IMR-90 (cell line): Measurements from ENCODE around the gene USP4. TPM values are rescaled to one million over a fixed set of nuclear protein-coding genes. Genes with fewer than 3 reads are reported as not detected.

Experiments used
- ATAC-seq: fragments of 200-7000 bp; cut with Tn5 transposase; 2 replicates; pipeline ENCODE4 v1.9.1; 2020; ENCODE audit warnings: low read depth, mild to moderate bottlenecking, moderate library complexity
- BruUV-seq: library from RNA; stranded (reverse); fragments of 400-500 nt; replicated peaks from 2 replicates; lab custom pipeline; 2021; lab: Mats Ljungman, UMichigan
- CTCF ChIA-PET: fragments of 300-600 bp; formaldehyde crosslinking; extraction: SDS; loops from one replicate; lab custom pipeline; 2021; ENCODE audit warnings: antibody characterized with exemption; lab: Yijun Ruan, JAX
- POLR2A ChIA-PET: fragments of 300-600 bp; sonication (Branson Sonifier 250); formaldehyde crosslinking; loops from one replicate; lab custom pipeline; 2022; ENCODE audit warnings: antibody characterized with exemption; ENCODE audit not compliant: unreplicated experiment; lab: Charles Lee
- DNase-seq: peaks from one replicate; pipeline ENCODE4 v3.0.0; 2013
- H2AFZ ChIP-seq: replicated peaks from 2 replicates; pipeline ENCODE3; 2013; ENCODE audit warnings: low read length, mild to moderate bottlenecking; ENCODE audit not compliant: poor library complexity
- H2AK5ac ChIP-seq: 2 replicates; pipeline ENCODE4 v1.6.1; 2013; ENCODE audit warnings: low read depth, low read length, inconsistent platforms
- H2AK9ac ChIP-seq: replicated peaks from 2 replicates; pipeline ENCODE3; 2013; ENCODE audit warnings: mild to moderate bottlenecking, low read depth, low read length, moderate library complexity; ENCODE audit not compliant: poor library complexity
- H2BK120ac ChIP-seq: 2 replicates; pipeline ENCODE4 v1.6.1; 2013; ENCODE audit warnings: low read depth, low read length, inconsistent platforms
- H2BK15ac ChIP-seq: 3 replicates; pipeline ENCODE4 v1.6.1; 2013; ENCODE audit warnings: low read depth, low read length, inconsistent platforms
- H2BK20ac ChIP-seq: 2 replicates; pipeline ENCODE4 v1.6.1; 2013; ENCODE audit warnings: low read depth, mild to moderate bottlenecking, inconsistent platforms, low read length, moderate library complexity
- H2BK5ac ChIP-seq: 2 replicates; pipeline ENCODE4 v1.6.1; 2013; ENCODE audit warnings: mild to moderate bottlenecking, low read depth, low read length, inconsistent platforms; ENCODE audit not compliant: poor library complexity, severe bottlenecking
- H3K14ac ChIP-seq: replicated peaks from 2 replicates; pipeline ENCODE4 v1.6.1; 2013; ENCODE audit warnings: low read depth, low read length, inconsistent platforms
- H3K18ac ChIP-seq: 2 replicates; pipeline ENCODE4 v1.6.1; 2013; ENCODE audit warnings: low read depth, low read length, control low read depth
- H3K23ac ChIP-seq: 2 replicates; pipeline ENCODE4 v1.6.1; 2013; ENCODE audit warnings: low read depth, low read length, inconsistent platforms
- H3K27ac ChIP-seq: 2 replicates; pipeline ENCODE4 v1.5.1; 2013; ENCODE audit warnings: mild to moderate bottlenecking, control low read depth, low read length; ENCODE audit not compliant: insufficient read depth
- H3K27me3 ChIP-seq: 2 replicates; pipeline ENCODE4 v1.6.1; 2013; ENCODE audit warnings: low read length; ENCODE audit not compliant: control insufficient read depth, insufficient read depth
- H3K36me3 ChIP-seq: 2 replicates; pipeline ENCODE4 v1.6.1; 2013; ENCODE audit warnings: low read length, mixed read lengths; ENCODE audit not compliant: control insufficient read depth, insufficient read depth
- H3K4ac ChIP-seq: 2 replicates; pipeline ENCODE4 v1.6.1; 2013; ENCODE audit warnings: low read depth, low read length, inconsistent platforms
- H3K4me1 ChIP-seq: 2 replicates; pipeline ENCODE4 v1.6.1; 2013; ENCODE audit warnings: low read length, mixed read lengths; ENCODE audit not compliant: control insufficient read depth, insufficient read depth
- H3K4me2 ChIP-seq: 2 replicates; pipeline ENCODE4 v1.6.1; 2013; ENCODE audit warnings: low read depth, mild to moderate bottlenecking, control low read depth, low read length, moderate library complexity
- H3K4me3 ChIP-seq: 2 replicates; pipeline ENCODE4 v1.5.1; 2013; ENCODE audit warnings: low read depth, mild to moderate bottlenecking, control low read depth, low read length, moderate library complexity; ENCODE audit not compliant: insufficient read depth
- H3K56ac ChIP-seq: 2 replicates; pipeline ENCODE4 v1.6.1; 2013; ENCODE audit warnings: low read length, inconsistent platforms; ENCODE audit not compliant: insufficient read depth; ENCODE audit errors: extremely low read depth
- H3K79me1 ChIP-seq, 2 experiments: 2 replicates each; pipeline ENCODE4 v1.6.1; 2013; ENCODE audit warnings: low read length in 2 of 2, inconsistent platforms in 1 of 2, low read depth in 1 of 2
- H3K9ac ChIP-seq: 2 replicates; pipeline ENCODE4 v1.6.1; 2013; ENCODE audit warnings: low read depth, low read length, control low read depth
- H3K9me1 ChIP-seq: 2 replicates; pipeline ENCODE4 v1.6.1; 2013; ENCODE audit warnings: low read length, inconsistent platforms; ENCODE audit not compliant: insufficient read depth
- H3K9me3 ChIP-seq: 2 replicates; pipeline ENCODE4 v1.6.1; 2013; ENCODE audit warnings: low read length; ENCODE audit not compliant: control insufficient read depth, insufficient read depth
- H4K20me1 ChIP-seq: 2 replicates; pipeline ENCODE4 v1.6.1; 2013; ENCODE audit warnings: low read length, inconsistent platforms; ENCODE audit not compliant: insufficient read depth
- H4K5ac ChIP-seq: 2 replicates; pipeline ENCODE4 v1.6.1; 2013; ENCODE audit warnings: mild to moderate bottlenecking, low read depth, low read length, control low read depth
- H4K8ac ChIP-seq, 2 experiments: 2 replicates each; pipeline ENCODE4 v1.6.1; 2013; ENCODE audit warnings: low read depth in 2 of 2, low read length in 2 of 2, control low read depth in 1 of 2, inconsistent platforms in 1 of 2
- H4K91ac ChIP-seq: 2 replicates; pipeline ENCODE4 v1.6.1; 2013; ENCODE audit warnings: low read depth, low read length, inconsistent platforms; ENCODE audit not compliant: insufficient read depth
- CEBPB ChIP-seq: IDR thresholded peaks from 2 replicates; pipeline ENCODE4 v1.6.1; 2012; ENCODE audit warnings: low read depth, low read length, improper control_type of control experiment
- RCOR1 ChIP-seq: IDR thresholded peaks from 2 replicates; pipeline ENCODE4 v1.6.1; 2012; ENCODE audit warnings: mild to moderate bottlenecking, low read length, improper control_type of control experiment; ENCODE audit not compliant: insufficient replicate concordance
- SMC3 ChIP-seq: fragments of 150-350 bp; IDR thresholded peaks from 2 replicates; pipeline ENCODE4 v1.6.1; 2016; ENCODE audit warnings: low read depth, mild to moderate bottlenecking, antibody characterized with exemption, low read length, moderate library complexity
- WGBS, 2 experiments: methylation state at CpG; one replicate each; pipeline versions ENCODE4 v1.1.5 to v1.1.7; 2013; ENCODE audit warnings: missing lambda C conversion rate in 2 of 2; ENCODE audit not compliant: insufficient read length in 1 of 2; ENCODE audit errors: extremely low coverage in 2 of 2; 5-methylcytosine and 5-hydroxymethylcytosine counted together
- dilution Hi-C: fragments of 300-500 bp; cut with HindIII; formaldehyde crosslinking; loops from one replicate; pipeline ENCODE4 v1.14.3; 2018; ENCODE audit warnings: low sequenced_read_pairs; ENCODE audit not compliant: unreplicated experiment
- in situ Hi-C: fragments of 300-500 bp; cut with MboI; formaldehyde crosslinking; loops from 3 replicates; pipeline ENCODE4 v1.14.3; 2019; ENCODE audit warnings: low sequenced_read_pairs, inconsistent platforms, mixed read lengths
- intact Hi-C: fragments of 100-400 bp; cut with micrococcal nuclease; formaldehyde crosslinking; loops from 2 replicates; pipeline ENCODE4 v1.10.0; 2022
- polyA plus RNA-seq, 3 experiments: library from polyadenylated mRNA; depleted of rRNA; stranded (reverse); fragments of >200 nt; gene quantifications; 2 replicates each; pipeline ENCODE4 v1.2.3, GENCODE V29; 2012; ENCODE audit warnings: low replicate concordance in 1 of 3
- total RNA-seq: library from RNA; depleted of rRNA; stranded (reverse); fragments of >200 nt; gene quantifications from 2 replicates; pipeline ENCODE4 v1.2.3, GENCODE V29; 2012

The USP4 gene
- total and polyA plus RNA-seq, 2 of the 4 experiments (the other 2 are of a cell fraction): 29.9 to 42.3 TPM

GRCh38 chr3:49377483-49377882 lies 37.6 kb upstream of the USP4 start:
- in situ Hi-C loops: no loop called here
- no peak overlapping the region for H3K4me2 ChIP-seq
- CTCF ChIA-PET: no interaction called here

More at GRCh38 chr3:49377483-49377882, 37.6 kb upstream of the USP4 start:
- dilution Hi-C loops: no loop called here
- DNase-seq: peak; percentile 38
- no peak overlapping the region for H4K5ac ChIP-seq
- no peak for ATAC-seq
- no peak overlapping the region for H3K27ac ChIP-seq
- POLR2A ChIA-PET: no interaction called here
- H4K91ac ChIP-seq: no peak overlapping the region
- no peak overlapping the region for H2BK20ac ChIP-seq
- no TSS peak for BruUV-seq
- no peak overlapping the region for H2AFZ ChIP-seq
- H3K56ac ChIP-seq: no peak overlapping the region
- H3K4me1 ChIP-seq: peaks cover 2% of the 10 kb centered on the region; the same call in 1 of the 2 replicates
- peaks cover 11% of the 10 kb centered on the region for H3K9me1 ChIP-seq
- H3K9ac ChIP-seq: no peak overlapping the region
- 100% methylated on average over 1 of the region's 1 CpG; no CpG with 5 or more reads in 1 of the 2 experiments for WGBS, 2 experiments
- peaks cover 96% of the 10 kb centered on the region for H4K20me1 ChIP-seq
- no peak overlapping the region for H3K23ac ChIP-seq
- H3K9me3 ChIP-seq: no peaks in the 10 kb centered on the region
- intact Hi-C loops: no loop called here
- H2BK120ac ChIP-seq: no peak overlapping the region
- peaks cover 23% of the 10 kb centered on the region for H3K36me3 ChIP-seq
- no peaks in the 10 kb centered on the region for H3K27me3 ChIP-seq
- no peak overlapping the region for H3K18ac ChIP-seq
- peaks cover 7 to 62% of the 10 kb centered on the region in 2 experiments; a peak in 3 of 4 replicates for H3K79me1 ChIP-seq
- no peak overlapping the region for H3K4me3 ChIP-seq
- no peak overlapping the region for H2AK9ac ChIP-seq
- TF ChIP-seq CEBPB (peak; percentile 85), SMC3 (no peak), RCOR1 (peak; percentile 38)
- no peak overlapping the region for H3K4ac ChIP-seq
- H2BK15ac ChIP-seq: no peak overlapping the region
- H4K8ac ChIP-seq: no peak overlapping the region
- H2AK5ac ChIP-seq: no peak overlapping the region
- no peak overlapping the region for H3K14ac ChIP-seq
- H2BK5ac ChIP-seq: no peak overlapping the region
